Endothelial cell of umbilical vein (primary cell): ENCODE measurements around the gene ADD1. TPM values are rescaled to one million over a fixed set of nuclear protein-coding genes. Genes with fewer than 3 reads are reported as not detected.

Experiments used
- BruUV-seq: library from RNA; stranded (reverse); fragments of 400-500 nt; replicated peaks from 2 replicates; lab custom pipeline; 2021; lab: Mats Ljungman, UMichigan
- CTCF ChIA-PET: fragments of 300-600, 350-600 bp; sonication (Branson Sonifier 250); formaldehyde crosslinking; loops from one replicate; lab custom pipeline; 2021; ENCODE audit warnings: antibody characterized with exemption, inconsistent platforms; lab: Charles Lee
- POLR2A ChIA-PET: fragments of 300-600, 350-600 bp; sonication (Branson Sonifier 250); formaldehyde crosslinking; loops from one replicate; lab custom pipeline; 2021; ENCODE audit warnings: antibody characterized with exemption, inconsistent platforms; lab: Charles Lee
- DNase-seq: peaks from one replicate; pipeline ENCODE4 v3.0.0-alpha.2; 2011; ENCODE audit warnings: low read depth, low spot score
- FAIRE-seq: peaks from 2 replicates; lab custom pipeline; 2011; peaks lifted over from hg19 to GRCh38; lab: Jason Lieb, UNC
- H2AFZ ChIP-seq: 2 replicates; pipeline ENCODE4 v1.6.0; 2012; ENCODE audit warnings: low read depth, low read length, control low read depth, inconsistent platforms
- H3K27ac ChIP-seq: 2 replicates; pipeline ENCODE4 v1.5.1; 2011; ENCODE audit warnings: low read depth, mild to moderate bottlenecking, control low read depth, low read length, moderate library complexity; ENCODE audit not compliant: insufficient read depth
- H3K27me3 ChIP-seq, 2 experiments: 2 replicates each; pipeline versions ENCODE4 v1.6.0 to v1.6.1; 2011; ENCODE audit warnings: low read length in 2 of 2, mixed read lengths in 1 of 2; ENCODE audit not compliant: control insufficient read depth in 2 of 2, insufficient read depth in 2 of 2
- H3K36me3 ChIP-seq, 2 experiments: 2 replicates in 1 of 2; 3 replicates in 1 of 2; pipeline ENCODE4 v1.5.1; 2011; ENCODE audit warnings: low read length in 2 of 2, mild to moderate bottlenecking in 1 of 2, moderate library complexity in 1 of 2; ENCODE audit not compliant: control insufficient read depth in 2 of 2, insufficient read depth in 2 of 2; ENCODE audit errors: extremely low read depth in 1 of 2
- H3K4me1 ChIP-seq: 3 replicates; pipeline ENCODE4 v1.5.1; 2011; ENCODE audit warnings: mild to moderate bottlenecking, low read length; ENCODE audit not compliant: control insufficient read depth, insufficient read depth; ENCODE audit errors: extremely low read depth
- H3K4me2 ChIP-seq: 2 replicates; pipeline ENCODE4 v1.6.1; 2011; ENCODE audit warnings: low read length, control low read depth, mixed read lengths; ENCODE audit not compliant: insufficient read depth
- H3K4me3 ChIP-seq, 3 experiments: fragments of 200-600 bp in 1 of 3; sonication (generic), shearing (Covaris generic) in 1 of 3; replicated peaks in 1 of 3; 2 replicates each; pipeline ENCODE4 v1.5.1; 2011 to 2016; ENCODE audit warnings: control low read depth in 3 of 3, low read length in 3 of 3, mild to moderate bottlenecking in 2 of 3, inconsistent platforms in 1 of 3, low read depth in 1 of 3, moderate library complexity in 1 of 3; ENCODE audit not compliant: insufficient read depth in 1 of 3
- H3K79me2 ChIP-seq: 2 replicates; pipeline ENCODE4 v1.6.0; 2012; ENCODE audit warnings: low read length, inconsistent platforms; ENCODE audit not compliant: control insufficient read depth, insufficient read depth
- H3K9ac ChIP-seq: replicated peaks from 2 replicates; pipeline ENCODE3; 2011; ENCODE audit warnings: low read length, control low read depth; ENCODE audit not compliant: insufficient read depth; ENCODE audit errors: extremely low read depth
- H3K9me1 ChIP-seq: replicated peaks from 3 replicates; pipeline ENCODE4 v1.6.0; 2011; ENCODE audit warnings: mild to moderate bottlenecking, low read length; ENCODE audit not compliant: control insufficient read depth, insufficient read depth; ENCODE audit errors: extremely low read depth
- H3K9me3 ChIP-seq: replicated peaks from 2 replicates; pipeline ENCODE4 v1.5.1; 2012; ENCODE audit warnings: low read length, inconsistent platforms; ENCODE audit not compliant: control insufficient read depth, insufficient read depth
- H4K20me1 ChIP-seq: replicated peaks from 2 replicates; pipeline ENCODE3; 2011; ENCODE audit warnings: mild to moderate bottlenecking, low read length; ENCODE audit not compliant: control insufficient read depth, insufficient read depth; ENCODE audit errors: extremely low read depth
- EZH2 ChIP-seq: IDR thresholded peaks from 2 replicates; pipeline ENCODE4 v1.6.1; 2012; ENCODE audit warnings: borderline replicate concordance, low read depth, mild to moderate bottlenecking, moderate library complexity, low read length, inconsistent platforms; ENCODE audit not compliant: severe bottlenecking
- FOS ChIP-seq: IDR thresholded peaks from 2 replicates; pipeline ENCODE4 v1.6.1; 2011; ENCODE audit warnings: mild to moderate bottlenecking, low read length, moderate library complexity, borderline replicate concordance; ENCODE audit not compliant: insufficient read depth
- GATA2 ChIP-seq: IDR thresholded peaks from 2 replicates; pipeline ENCODE4 v1.7.0; 2011; ENCODE audit warnings: low read depth, mild to moderate bottlenecking, moderate library complexity, mixed read lengths, low read length; ENCODE audit not compliant: insufficient read length, insufficient read depth
- JUN ChIP-seq: IDR thresholded peaks from 2 replicates; pipeline ENCODE4 v1.6.1; 2011; ENCODE audit warnings: borderline replicate concordance, low read depth; ENCODE audit not compliant: insufficient read length, insufficient read depth
- MYC ChIP-seq: IDR thresholded peaks from one replicate; pipeline ENCODE4 v1.6.1; 2011; ENCODE audit warnings: mild to moderate bottlenecking, low read depth, low read length
- POLR2A ChIP-seq: IDR thresholded peaks from 2 replicates; pipeline ENCODE4 v1.6.1; 2012; ENCODE audit warnings: low read depth, mild to moderate bottlenecking, control low read depth, low read length
- POLR2AphosphoS5 ChIP-seq: IDR thresholded peaks from 2 replicates; pipeline ENCODE4 v1.6.1; 2012; ENCODE audit warnings: low read depth, mild to moderate bottlenecking, control low read depth, low read length, moderate library complexity; ENCODE audit not compliant: insufficient read depth
- dilution Hi-C: fragments of 300-500 bp; cut with MboI; formaldehyde crosslinking; loops from one replicate; pipeline ENCODE4 v1.15.0; 2019; ENCODE audit warnings: low sequenced_read_pairs; ENCODE audit not compliant: extremely low pct_ligation_motif_present
- intact Hi-C: fragments of 100-400 bp; cut with micrococcal nuclease; formaldehyde crosslinking; loops from one replicate; pipeline ENCODE4 v1.10.0; 2022
- polyA plus RNA-seq, 4 experiments: library from polyadenylated mRNA; depleted of rRNA in 3 of 4; stranded (reverse) in 3 of 4; unstranded in 1 of 4; fragments of >200 nt; gene quantifications; 2 replicates each; pipeline versions ENCODE4 v1.2.1 to v1.2.3, GENCODE V29; 2011 to 2012; ENCODE audit warnings: missing spikeins in 1 of 4
- total RNA-seq: library from RNA; stranded (reverse); gene quantifications from 2 replicates; pipeline ENCODE4 v1.2.3, GENCODE V29; 2021
- TF ChIP-seq, protein P1 (sequence below): IDR thresholded peaks from 2 replicates; pipeline ENCODE4 v1.6.1; 2011; ENCODE audit not compliant: insufficient read depth, insufficient read length
- TF ChIP-seq, protein P2 (sequence below), 2 donors: IDR thresholded peaks; 1 replicate in 1 of 2; 2 replicates in 1 of 2; pipeline ENCODE4 v1.5.1; 2011; ENCODE audit warnings: low read length in 2 of 2, mild to moderate bottlenecking in 2 of 2, moderate library complexity in 2 of 2, control low read depth in 1 of 2, inconsistent platforms in 1 of 2, low read depth in 1 of 2; ENCODE audit not compliant: insufficient read depth in 1 of 2; ENCODE audit errors: extremely low read depth in 1 of 2

Gene ADD1
- total and polyA plus RNA-seq, 2 donors (not counting 3 experiments of a cell fraction or from before 2014, with no cell fraction given): 219 to 305 TPM

DNA sequence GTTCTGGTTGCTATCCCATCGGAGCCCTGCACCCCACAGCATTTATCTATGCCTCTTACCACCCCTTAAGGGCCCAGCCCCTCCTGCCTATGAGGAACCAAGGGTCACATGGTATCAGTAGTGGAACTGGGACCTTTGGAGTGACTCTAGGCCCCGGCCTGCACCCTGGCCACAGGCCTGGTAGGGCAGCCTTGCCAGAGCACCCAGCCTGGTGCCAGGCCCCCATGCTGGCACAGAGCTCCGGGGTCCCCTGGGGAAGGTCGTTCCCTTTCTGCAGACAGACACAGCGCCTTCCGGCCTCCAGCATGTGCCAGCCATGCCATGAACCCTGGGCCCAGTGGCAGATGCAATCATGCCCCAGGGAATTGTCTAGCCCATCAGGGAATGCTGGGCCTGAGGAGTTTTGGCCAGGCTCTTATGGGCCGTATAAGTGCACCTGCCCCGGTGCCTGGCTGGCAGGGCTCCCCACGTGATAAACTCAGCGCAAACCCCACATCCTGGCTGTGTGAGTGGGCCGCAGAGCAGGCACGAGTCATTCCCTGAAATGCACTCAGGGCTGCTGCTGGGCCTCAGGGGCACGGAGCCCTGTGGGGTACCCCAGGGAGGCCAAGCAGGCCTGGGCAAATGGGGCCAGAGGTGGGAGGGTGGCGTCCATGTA, 19.8 kb upstream of the ADD1 start:
- BruUV-seq: no TSS peak
- CTCF ChIA-PET: no interaction called here
- FAIRE-seq (no peak), DNase-seq (no peak)
- intact Hi-C loops (no loop called here), dilution Hi-C loops (no loop called here)
- no peak overlapping the region for H3K27ac ChIP-seq
- no peaks in the 10 kb centered on the region for H3K9me1 ChIP-seq
- no peaks in the 10 kb centered on the region for H4K20me1 ChIP-seq
- H3K27me3 ChIP-seq: no peaks in the 10 kb centered on the region
- no peak overlapping the region for H2AFZ ChIP-seq
- TF ChIP-seq MYC (no peak), FOS (no peak), POLR2AphosphoS5 (no peak), POLR2A (no peak), GATA2 (no peak), EZH2 (no peak), JUN (no peak)
- TF ChIP-seq, protein P1, sequence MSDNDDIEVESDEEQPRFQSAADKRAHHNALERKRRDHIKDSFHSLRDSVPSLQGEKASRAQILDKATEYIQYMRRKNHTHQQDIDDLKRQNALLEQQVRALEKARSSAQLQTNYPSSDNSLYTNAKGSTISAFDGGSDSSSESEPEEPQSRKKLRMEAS: no peak
- TF ChIP-seq, protein P2, sequence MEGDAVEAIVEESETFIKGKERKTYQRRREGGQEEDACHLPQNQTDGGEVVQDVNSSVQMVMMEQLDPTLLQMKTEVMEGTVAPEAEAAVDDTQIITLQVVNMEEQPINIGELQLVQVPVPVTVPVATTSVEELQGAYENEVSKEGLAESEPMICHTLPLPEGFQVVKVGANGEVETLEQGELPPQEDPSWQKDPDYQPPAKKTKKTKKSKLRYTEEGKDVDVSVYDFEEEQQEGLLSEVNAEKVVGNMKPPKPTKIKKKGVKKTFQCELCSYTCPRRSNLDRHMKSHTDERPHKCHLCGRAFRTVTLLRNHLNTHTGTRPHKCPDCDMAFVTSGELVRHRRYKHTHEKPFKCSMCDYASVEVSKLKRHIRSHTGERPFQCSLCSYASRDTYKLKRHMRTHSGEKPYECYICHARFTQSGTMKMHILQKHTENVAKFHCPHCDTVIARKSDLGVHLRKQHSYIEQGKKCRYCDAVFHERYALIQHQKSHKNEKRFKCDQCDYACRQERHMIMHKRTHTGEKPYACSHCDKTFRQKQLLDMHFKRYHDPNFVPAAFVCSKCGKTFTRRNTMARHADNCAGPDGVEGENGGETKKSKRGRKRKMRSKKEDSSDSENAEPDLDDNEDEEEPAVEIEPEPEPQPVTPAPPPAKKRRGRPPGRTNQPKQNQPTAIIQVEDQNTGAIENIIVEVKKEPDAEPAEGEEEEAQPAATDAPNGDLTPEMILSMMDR (IDR thresholded peaks at IDR 0.05; ENCODE audit: extremely low read depth in 1 of 2, insufficient read depth in 1 of 2, low read depth in 1 of 2, low read length in 2 of 2): no peak
- peaks cover 4 to 52% of the 10 kb centered on the region in 2 experiments for H3K36me3 ChIP-seq
- no peaks in the 10 kb centered on the region for H3K4me1 ChIP-seq
- POLR2A ChIA-PET: no interaction called here
- H3K9me3 ChIP-seq: no peaks in the 10 kb centered on the region
- H3K4me2 ChIP-seq: no peak overlapping the region
- peaks cover 21% of the 10 kb centered on the region for H3K79me2 ChIP-seq
- no peak overlapping the region for H3K4me3 ChIP-seq
- H3K9ac ChIP-seq: no peak overlapping the region
